Measurements from ENCODE around the gene PRKX.
"Not testable (repeated sequence)": the region's sequence is repeated elsewhere in the genome, so short reads cannot be mapped to it uniquely, and the experiment has no call there.

PRKX gene

GRCh38 chrX:3707673-3708274 is 5.7 kb downstream of the PRKX start:
- DNase-seq, result peak in 1 of 2 experiments; percentile 6

GRCh38 chrX:3706481-3706880 is 7.0 kb downstream of the PRKX start:
- no peak for DNase-seq

GRCh38 chrX:3703251-3703650 is 10.2 kb downstream of the PRKX start:
- DNase-seq, result not testable (repeated sequence)

GRCh38 chrX:3702095-3702494 is 11.4 kb downstream of the PRKX start:
- DNase-seq, result peak in 1 of 2 experiments; percentile 4

GRCh38 chrX:3701445-3701928 is 12.0 kb downstream of the PRKX start:
- DNase-seq, result not testable (repeated sequence)

GRCh38 chrX:3699821-3700381 is 13.5 kb downstream of the PRKX start:
- DNase-seq, result no peak

- peak; percentile 70 to 82 for DNase-seq
Observed at GRCh38 chrX:3697701-3698279, 15.7 kb downstream of the PRKX start.

- no peak for DNase-seq
Observed at GRCh38 chrX:3697220-3697684, 16.2 kb downstream of the PRKX start.

- no peak for DNase-seq
Observed at GRCh38 chrX:3695536-3695935, 17.9 kb downstream of the PRKX start.

- DNase-seq, result no peak
Observed at GRCh38 chrX:3690140-3690539, 23.3 kb downstream of the PRKX start.

GRCh38 chrX:3683236-3683635 is 30.2 kb downstream of the PRKX start:
- DNase-seq, result not testable (repeated sequence)

GRCh38 chrX:3680459-3680858 is 33.0 kb downstream of the PRKX start:
- DNase-seq, result no peak

GRCh38 chrX:3679669-3680068 is 33.8 kb downstream of the PRKX start:
- DNase-seq, result no peak

GRCh38 chrX:3678328-3678727 is 35.1 kb downstream of the PRKX start:
- no peak for DNase-seq

- no peak for DNase-seq
Observed at GRCh38 chrX:3674881-3675280, 38.6 kb downstream of the PRKX start.

GRCh38 chrX:3669841-3670475 is 43.5 kb downstream of the PRKX start:
- DNase-seq, result no peak

GRCh38 chrX:3666975-3667374 is 46.5 kb downstream of the PRKX start:
- DNase-seq, result no peak

- no peak for DNase-seq
Observed at GRCh38 chrX:3664921-3665320, 48.5 kb downstream of the PRKX start.

- not testable (repeated sequence) for DNase-seq
Observed at GRCh38 chrX:3663576-3664250, 49.7 kb downstream of the PRKX start.

GRCh38 chrX:3659761-3660160 is 53.7 kb downstream of the PRKX start:
- no peak for DNase-seq

GRCh38 chrX:3655181-3655580 is 58.3 kb downstream of the PRKX start:
- DNase-seq, result no peak

- no peak for DNase-seq
Observed at GRCh38 chrX:3653111-3653510, 60.3 kb downstream of the PRKX start.

- no peak for DNase-seq
Observed at GRCh38 chrX:3651277-3651676, 62.2 kb downstream of the PRKX start.
